ENCODE measurements around the gene SEMA5A. TPM values are rescaled to one million over a fixed set of nuclear protein-coding genes. Genes with fewer than 3 reads are reported as not detected.

The SEMA5A gene
- total and polyA plus RNA-seq, 7 experiments from 2014 or later, result 0.25 to 0.98 (median 0.46) TPM; not detected in 1

- Mint-ChIP-seq H3K4me1 (no peaks in the 10 kb centered on the region), H3K27ac (no peak overlapping the region), H3K9me3 (peaks cover 0 to 7% (median 0%) of the 10 kb centered on the region in 11 donors), H3K27me3 (no peaks in the 10 kb centered on the region), H3K4me3 (no peak overlapping the region), H3K36me3 (peaks cover 0 to under 1% (median 0%) of the 10 kb centered on the region in 5 donors)
- Histone ChIP-seq H3K27ac (ENCODE audit: low read depth, low read length) (no peak overlapping the region), H3K9me3 (ENCODE audit: control insufficient read depth in 2 of 3, low read length in 3 of 3) (no peaks in the 10 kb centered on the region), H3K4me3 (ENCODE audit: low read length) (no peak overlapping the region), H3K4me1 (ENCODE audit: control insufficient read depth in 2 of 2, insufficient read depth in 2 of 2, low read length in 2 of 2) (no peaks in the 10 kb centered on the region), H3K27me3 (ENCODE audit: control insufficient read depth in 2 of 2, insufficient read depth in 2 of 2, low read length in 2 of 2) (no peaks in the 10 kb centered on the region), H3K36me3 (ENCODE audit: control insufficient read depth in 2 of 3, insufficient read depth in 3 of 3, low read length in 3 of 3) (no peaks in the 10 kb centered on the region)
- intact Hi-C loops (cut with micrococcal nuclease), result no loop called here
- CTCF ChIA-PET, result no interaction called here
- POLR2A ChIA-PET, result no interaction called here
- no peak for ATAC-seq
- no peak for DNase-seq
Observed at GRCh38 chr5:9098990-9099389, 446.9 kb downstream of the SEMA5A start.

GRCh38 chr5:9094582-9094981, 451.3 kb downstream of the SEMA5A start:
- DNase-seq, result no peak
- Mint-ChIP-seq H3K4me3 (no peak overlapping the region), H3K27me3 (no peaks in the 10 kb centered on the region), H3K4me1 (no peaks in the 10 kb centered on the region), H3K36me3 (peaks cover 0 to 4% (median 0%) of the 10 kb centered on the region in 5 donors), H3K9me3 (peaks cover 0 to 7% (median 0%) of the 10 kb centered on the region in 11 donors), H3K27ac (no peak overlapping the region)
- ChIA-PET CTCF (no interaction called here), POLR2A (no interaction called here)
- Histone ChIP-seq H3K4me1 (ENCODE audit: control insufficient read depth in 2 of 2, insufficient read depth in 2 of 2, low read length in 2 of 2) (no peaks in the 10 kb centered on the region), H3K9me3 (ENCODE audit: control insufficient read depth in 2 of 3, low read length in 3 of 3) (no peaks in the 10 kb centered on the region), H3K4me3 (ENCODE audit: low read length) (no peak overlapping the region), H3K27me3 (ENCODE audit: control insufficient read depth in 2 of 2, insufficient read depth in 2 of 2, low read length in 2 of 2) (no peaks in the 10 kb centered on the region), H3K27ac (ENCODE audit: low read depth, low read length) (no peak overlapping the region), H3K36me3 (ENCODE audit: control insufficient read depth in 2 of 3, insufficient read depth in 3 of 3, low read length in 3 of 3) (no peaks in the 10 kb centered on the region)
- no peak for ATAC-seq
- intact Hi-C loops (cut with micrococcal nuclease), result no loop called here

- CTCF ChIA-PET, result no interaction called here
- no peaks in the 10 kb centered on the region for H3K9me3 ChIP-seq (ENCODE audit: control insufficient read depth in 2 of 3, low read length in 3 of 3)
- intact Hi-C loops (cut with micrococcal nuclease), result no loop called here
Observed at GRCh38 chr5:9091896-9092662, 453.8 kb downstream of the SEMA5A start.

GRCh38 chr5:9090381-9091026, 455.4 kb downstream of the SEMA5A start:
- no peaks in the 10 kb centered on the region for H3K27me3 Mint-ChIP-seq
- H3K4me3 ChIP-seq (ENCODE audit: low read length), result no peak overlapping the region
- peaks cover 0 to 10% (median 5%) of the 10 kb centered on the region in 11 donors for H3K9me3 Mint-ChIP-seq
- ChIA-PET POLR2A (no interaction called here), CTCF (no interaction called here)
- no peaks in the 10 kb centered on the region for H3K4me1 Mint-ChIP-seq
- no peak overlapping the region for H3K27ac Mint-ChIP-seq
- no peak overlapping the region for H3K4me3 Mint-ChIP-seq
- intact Hi-C loops (cut with micrococcal nuclease), result no loop called here
- no peaks in the 10 kb centered on the region for H3K27me3 ChIP-seq (ENCODE audit: control insufficient read depth in 2 of 2, insufficient read depth in 2 of 2, low read length in 2 of 2)
- peaks cover 0 to 4% (median 0%) of the 10 kb centered on the region in 5 donors for H3K36me3 Mint-ChIP-seq
- H3K36me3 ChIP-seq (ENCODE audit: control insufficient read depth in 2 of 3, insufficient read depth in 3 of 3, low read length in 3 of 3), result no peaks in the 10 kb centered on the region
- no peak overlapping the region for H3K27ac ChIP-seq (ENCODE audit: low read depth, low read length)
- DNase-seq (no peak), ATAC-seq (no peak)
- H3K9me3 ChIP-seq (ENCODE audit: control insufficient read depth in 2 of 3, low read length in 3 of 3), result no peaks in the 10 kb centered on the region
- H3K4me1 ChIP-seq (ENCODE audit: control insufficient read depth in 2 of 2, insufficient read depth in 2 of 2, low read length in 2 of 2), result no peaks in the 10 kb centered on the region

More at GRCh38 chr5:9091896-9092662, 453.8 kb downstream of the SEMA5A start:
- Mint-ChIP-seq H3K36me3 (peaks cover 0 to 4% (median 0%) of the 10 kb centered on the region in 5 donors), H3K9me3 (peaks cover 0 to 7% (median 2%) of the 10 kb centered on the region in 11 donors), H3K27me3 (no peaks in the 10 kb centered on the region), H3K27ac (no peak overlapping the region), H3K4me3 (no peak overlapping the region), H3K4me1 (no peaks in the 10 kb centered on the region)
- no peak for ATAC-seq
- no peak overlapping the region for H3K27ac ChIP-seq (ENCODE audit: low read depth, low read length)
- H3K4me3 ChIP-seq (ENCODE audit: low read length), result no peak overlapping the region
- no peaks in the 10 kb centered on the region for H3K36me3 ChIP-seq (ENCODE audit: control insufficient read depth in 2 of 3, insufficient read depth in 3 of 3, low read length in 3 of 3)
- POLR2A ChIA-PET, result no interaction called here
- DNase-seq, result no peak
- no peaks in the 10 kb centered on the region for H3K4me1 ChIP-seq (ENCODE audit: control insufficient read depth in 2 of 2, insufficient read depth in 2 of 2, low read length in 2 of 2)
- H3K27me3 ChIP-seq (ENCODE audit: control insufficient read depth in 2 of 2, insufficient read depth in 2 of 2, low read length in 2 of 2), result no peaks in the 10 kb centered on the region

- DNase-seq (no peak), ATAC-seq (no peak)
- Histone ChIP-seq H3K4me3 (ENCODE audit: low read length) (no peak overlapping the region), H3K27ac (ENCODE audit: low read depth, low read length) (no peak overlapping the region), H3K4me1 (ENCODE audit: control insufficient read depth in 2 of 2, insufficient read depth in 2 of 2, low read length in 2 of 2) (no peaks in the 10 kb centered on the region), H3K36me3 (ENCODE audit: control insufficient read depth in 2 of 3, insufficient read depth in 3 of 3, low read length in 3 of 3) (no peaks in the 10 kb centered on the region), H3K27me3 (ENCODE audit: control insufficient read depth in 2 of 2, insufficient read depth in 2 of 2, low read length in 2 of 2) (no peaks in the 10 kb centered on the region), H3K9me3 (ENCODE audit: control insufficient read depth in 2 of 3, low read length in 3 of 3) (no peaks in the 10 kb centered on the region)
- CTCF ChIA-PET, result no interaction called here
- peaks cover 0 to 4% (median 0%) of the 10 kb centered on the region in 5 donors for H3K36me3 Mint-ChIP-seq
- intact Hi-C loops (cut with micrococcal nuclease), result no loop called here
- no peaks in the 10 kb centered on the region for H3K4me1 Mint-ChIP-seq
- no peaks in the 10 kb centered on the region for H3K27me3 Mint-ChIP-seq
- POLR2A ChIA-PET, result no interaction called here
- H3K9me3 Mint-ChIP-seq, result peaks cover 0 to 11% (median 5%) of the 10 kb centered on the region in 11 donors
- H3K27ac Mint-ChIP-seq, result no peak overlapping the region
- H3K4me3 Mint-ChIP-seq, result no peak overlapping the region
Observed at GRCh38 chr5:9089893-9090292, 456.0 kb downstream of the SEMA5A start.

- Histone ChIP-seq H3K9me3 (ENCODE audit: control insufficient read depth in 2 of 3, low read length in 3 of 3) (no peaks in the 10 kb centered on the region), H3K4me1 (ENCODE audit: control insufficient read depth in 2 of 2, insufficient read depth in 2 of 2, low read length in 2 of 2) (no peaks in the 10 kb centered on the region), H3K36me3 (ENCODE audit: control insufficient read depth in 2 of 3, insufficient read depth in 3 of 3, low read length in 3 of 3) (no peaks in the 10 kb centered on the region), H3K27ac (ENCODE audit: low read depth, low read length) (no peak overlapping the region), H3K4me3 (ENCODE audit: low read length) (no peak overlapping the region), H3K27me3 (ENCODE audit: control insufficient read depth in 2 of 2, insufficient read depth in 2 of 2, low read length in 2 of 2) (no peaks in the 10 kb centered on the region)
- no peak for ATAC-seq
- H3K36me3 Mint-ChIP-seq, result no peaks in the 10 kb centered on the region
- ChIA-PET POLR2A (no interaction called here), CTCF (no interaction called here)
- intact Hi-C loops (cut with micrococcal nuclease), result no loop called here
- H3K4me3 Mint-ChIP-seq, result no peak overlapping the region
- peaks cover 2 to 21% (median 11%) of the 10 kb centered on the region in 11 donors for H3K9me3 Mint-ChIP-seq
- H3K4me1 Mint-ChIP-seq, result no peaks in the 10 kb centered on the region
- no peak for DNase-seq
- H3K27me3 Mint-ChIP-seq, result no peaks in the 10 kb centered on the region
- no peak overlapping the region for H3K27ac Mint-ChIP-seq
Observed at GRCh38 chr5:9082996-9083395, 462.9 kb downstream of the SEMA5A start.

- intact Hi-C loops (cut with micrococcal nuclease), result no loop called here
- Histone ChIP-seq H3K4me3 (ENCODE audit: low read length) (no peak overlapping the region), H3K27ac (ENCODE audit: low read depth, low read length) (no peak overlapping the region), H3K36me3 (ENCODE audit: control insufficient read depth in 2 of 3, insufficient read depth in 3 of 3, low read length in 3 of 3) (no peaks in the 10 kb centered on the region), H3K9me3 (ENCODE audit: control insufficient read depth in 2 of 3, low read length in 3 of 3) (no peaks in the 10 kb centered on the region), H3K4me1 (ENCODE audit: control insufficient read depth in 2 of 2, insufficient read depth in 2 of 2, low read length in 2 of 2) (no peaks in the 10 kb centered on the region), H3K27me3 (ENCODE audit: control insufficient read depth in 2 of 2, insufficient read depth in 2 of 2, low read length in 2 of 2) (no peaks in the 10 kb centered on the region)
- peaks cover 0 to 2% (median 0%) of the 10 kb centered on the region in 7 donors for H3K4me1 Mint-ChIP-seq
- ATAC-seq (no peak), DNase-seq (no peak)
- ChIA-PET POLR2A (no interaction called here), CTCF (no interaction called here)
- peaks cover 0 to 29% (median 2%) of the 10 kb centered on the region in 11 donors for H3K9me3 Mint-ChIP-seq
- H3K36me3 Mint-ChIP-seq, result no peaks in the 10 kb centered on the region
- peaks cover 0 to 6% (median 0%) of the 10 kb centered on the region in 5 donors for H3K27me3 Mint-ChIP-seq
- H3K4me3 Mint-ChIP-seq, result no peak overlapping the region
- H3K27ac Mint-ChIP-seq, result no peak overlapping the region
Observed at GRCh38 chr5:9072701-9073100, 473.2 kb downstream of the SEMA5A start.
